ENCODE measurements around the gene AKAP8L. TPM values are rescaled to one million over a fixed set of nuclear protein-coding genes. Genes with fewer than 3 reads are reported as not detected.

Gene AKAP8L, protein sequence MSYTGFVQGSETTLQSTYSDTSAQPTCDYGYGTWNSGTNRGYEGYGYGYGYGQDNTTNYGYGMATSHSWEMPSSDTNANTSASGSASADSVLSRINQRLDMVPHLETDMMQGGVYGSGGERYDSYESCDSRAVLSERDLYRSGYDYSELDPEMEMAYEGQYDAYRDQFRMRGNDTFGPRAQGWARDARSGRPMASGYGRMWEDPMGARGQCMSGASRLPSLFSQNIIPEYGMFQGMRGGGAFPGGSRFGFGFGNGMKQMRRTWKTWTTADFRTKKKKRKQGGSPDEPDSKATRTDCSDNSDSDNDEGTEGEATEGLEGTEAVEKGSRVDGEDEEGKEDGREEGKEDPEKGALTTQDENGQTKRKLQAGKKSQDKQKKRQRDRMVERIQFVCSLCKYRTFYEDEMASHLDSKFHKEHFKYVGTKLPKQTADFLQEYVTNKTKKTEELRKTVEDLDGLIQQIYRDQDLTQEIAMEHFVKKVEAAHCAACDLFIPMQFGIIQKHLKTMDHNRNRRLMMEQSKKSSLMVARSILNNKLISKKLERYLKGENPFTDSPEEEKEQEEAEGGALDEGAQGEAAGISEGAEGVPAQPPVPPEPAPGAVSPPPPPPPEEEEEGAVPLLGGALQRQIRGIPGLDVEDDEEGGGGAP
- 179 TPM for polyA plus RNA-seq (2013, experiment 1 of 4)
- polyA plus RNA-seq (2013, experiment 2 of 4), result 180 TPM
- polyA plus RNA-seq (2013, experiment 3 of 4), result 137 TPM
- polyA plus RNA-seq (2013, experiment 4 of 4), result 177 TPM

GRCh38 chr19:15418579-15419412 is at the start of gene AKAP8L:
TSS of gene AKAP8L (minus strand) at chr19:15418988. CDS start at chr19:15418923, 65 bp downstream.
- WGBS, 2 experiments, result 0 to 1% methylated on average over 61 of the region's 61 CpGs
- Histone ChIP-seq H3K4me1 (ENCODE audit: control insufficient read depth, insufficient read depth, low read length) (peaks cover 7% of the 10 kb centered on the region), H3K27me3 (ENCODE audit: control insufficient read depth, insufficient read depth, low read length, poor library complexity, severe bottlenecking) (no peaks in the 10 kb centered on the region), H3K4me3 (ENCODE audit: insufficient read depth, low read depth, low read length) (peak within 1 kb of the TSS; percentile 91), H3K9me3 (ENCODE audit: control insufficient read depth, low read length) (no peaks in the 10 kb centered on the region), H3K27ac (ENCODE audit: insufficient read depth, low read depth, low read length, poor library complexity, severe bottlenecking) (peak within 1 kb of the TSS; percentile 12), H3K36me3 (ENCODE audit: control insufficient read depth, insufficient read depth, low read length) (peaks cover 15% of the 10 kb centered on the region)

DNA sequence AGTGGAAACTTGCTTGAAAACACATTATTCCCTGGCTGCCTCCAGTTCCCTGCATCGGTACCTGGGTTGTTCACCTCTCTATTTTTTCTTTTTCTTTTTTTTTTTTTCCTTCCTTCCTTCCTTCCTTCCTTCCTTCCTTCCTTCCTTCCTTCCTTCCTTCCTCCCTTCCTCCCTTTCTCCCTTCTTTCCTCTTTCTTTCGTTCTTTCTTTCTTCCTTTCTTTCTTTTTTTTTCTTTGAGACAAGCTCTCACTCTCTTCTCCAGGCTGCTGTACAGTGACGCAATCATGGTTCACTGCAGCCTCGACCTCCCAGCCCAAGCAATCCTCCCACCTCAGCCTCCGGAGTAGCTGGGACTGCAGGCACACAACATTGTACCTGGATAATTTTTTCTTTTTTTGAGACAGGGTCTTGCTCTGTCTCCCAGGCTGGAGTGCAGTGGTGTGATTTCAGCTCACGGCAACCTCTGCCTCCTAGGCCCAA is 49.0 kb upstream of the AKAP8L start:
- WGBS, 2 experiments, result 63 to 69% methylated on average over 6 of the region's 6 CpGs

DNA sequence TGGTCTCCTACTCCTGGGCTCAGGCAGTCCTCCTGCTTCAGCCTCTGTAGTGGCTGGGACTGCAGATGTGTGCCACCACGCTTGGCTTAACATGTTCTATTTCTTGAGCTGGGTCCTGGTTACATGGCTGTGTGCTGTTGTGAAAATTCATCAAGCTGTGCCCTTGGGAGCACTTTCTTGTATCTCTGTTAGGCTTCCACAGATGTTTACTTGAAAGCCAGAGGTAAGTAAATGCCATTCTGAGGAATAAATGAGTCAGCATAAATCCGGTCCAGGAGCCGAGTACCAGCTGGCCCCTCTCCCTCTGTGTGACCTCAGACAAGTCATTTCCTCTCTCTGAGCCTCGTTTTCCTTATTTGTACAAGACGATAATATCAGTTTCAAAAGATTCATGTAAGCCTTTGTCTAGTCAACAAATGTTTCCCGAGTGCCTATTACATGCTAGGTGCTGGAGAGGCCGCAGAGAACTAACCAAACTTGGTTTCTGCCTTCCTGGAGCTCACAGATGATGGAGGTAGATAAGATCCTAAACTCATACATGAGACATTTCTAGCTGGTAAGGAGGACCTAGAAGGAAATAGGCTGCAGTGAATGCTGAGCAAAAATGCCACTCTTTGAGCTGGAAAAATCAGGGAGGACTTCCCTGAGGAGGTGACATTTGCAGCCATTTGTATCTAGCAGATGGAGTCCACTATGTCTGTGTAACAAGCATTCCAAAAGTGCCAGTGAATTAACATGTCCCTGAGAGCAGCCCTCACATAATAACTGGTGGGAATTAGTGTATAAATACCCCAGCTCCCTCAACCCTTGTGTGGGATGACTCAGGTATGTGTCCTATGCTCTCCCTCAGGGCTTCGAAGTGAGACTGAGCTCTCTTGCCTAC is 48.3 kb upstream of the AKAP8L start:
- H3K27ac ChIP-seq (ENCODE audit: insufficient read depth, low read depth, low read length, poor library complexity, severe bottlenecking), result no peak overlapping the region
- no peaks in the 10 kb centered on the region for H3K9me3 ChIP-seq (ENCODE audit: control insufficient read depth, low read length)
- H3K27me3 ChIP-seq (ENCODE audit: control insufficient read depth, insufficient read depth, low read length, poor library complexity, severe bottlenecking), result peaks cover 25% of the 10 kb centered on the region
- no peaks in the 10 kb centered on the region for H3K36me3 ChIP-seq (ENCODE audit: control insufficient read depth, insufficient read depth, low read length)
- 69 to 71% methylated on average over 8 of the region's 8 CpGs for WGBS, 2 experiments
- no peak overlapping the region for H3K4me3 ChIP-seq (ENCODE audit: insufficient read depth, low read depth, low read length)
- no peaks in the 10 kb centered on the region for H3K4me1 ChIP-seq (ENCODE audit: control insufficient read depth, insufficient read depth, low read length)

More for the DNA sequence above, 49.0 kb upstream of the AKAP8L start:
- Histone ChIP-seq H3K27me3 (ENCODE audit: control insufficient read depth, insufficient read depth, low read length, poor library complexity, severe bottlenecking) (peaks cover 25% of the 10 kb centered on the region), H3K4me1 (ENCODE audit: control insufficient read depth, insufficient read depth, low read length) (no peaks in the 10 kb centered on the region), H3K4me3 (ENCODE audit: insufficient read depth, low read depth, low read length) (no peak overlapping the region), H3K9me3 (ENCODE audit: control insufficient read depth, low read length) (no peaks in the 10 kb centered on the region), H3K27ac (ENCODE audit: insufficient read depth, low read depth, low read length, poor library complexity, severe bottlenecking) (no peak overlapping the region), H3K36me3 (ENCODE audit: control insufficient read depth, insufficient read depth, low read length) (no peaks in the 10 kb centered on the region)

- no peaks in the 10 kb centered on the region for H3K9me3 ChIP-seq (ENCODE audit: control insufficient read depth, low read length)
- 63 to 64% methylated on average over 17 of the region's 17 CpGs for WGBS, 2 experiments
- H3K4me3 ChIP-seq (ENCODE audit: insufficient read depth, low read depth, low read length), result no peak within 1 kb of the TSS
- peaks cover 34% of the 10 kb centered on the region for H3K27me3 ChIP-seq (ENCODE audit: control insufficient read depth, insufficient read depth, low read length, poor library complexity, severe bottlenecking)
- H3K27ac ChIP-seq (ENCODE audit: insufficient read depth, low read depth, low read length, poor library complexity, severe bottlenecking), result no peak within 1 kb of the TSS
- no peaks in the 10 kb centered on the region for H3K36me3 ChIP-seq (ENCODE audit: control insufficient read depth, insufficient read depth, low read length)
- H3K4me1 ChIP-seq (ENCODE audit: control insufficient read depth, insufficient read depth, low read length), result no peaks in the 10 kb centered on the region
Observed at GRCh38 chr19:15464394-15465385, 45.9 kb upstream of the AKAP8L start, which contains the start of gene RASAL3. TSS of gene RASAL3 (minus strand) at chr19:15464544. CDS start at chr19:15464358, 186 bp downstream.

GRCh38 chr19:15463861-15464371 is 45.1 kb upstream of the AKAP8L start:
- no peaks in the 10 kb centered on the region for H3K4me1 ChIP-seq (ENCODE audit: control insufficient read depth, insufficient read depth, low read length)
- 80 to 81% methylated on average over 25 of the region's 25 CpGs for WGBS, 2 experiments
- H3K27ac ChIP-seq (ENCODE audit: insufficient read depth, low read depth, low read length, poor library complexity, severe bottlenecking), result no peak overlapping the region
- H3K27me3 ChIP-seq (ENCODE audit: control insufficient read depth, insufficient read depth, low read length, poor library complexity, severe bottlenecking), result peaks cover 31% of the 10 kb centered on the region
- no peaks in the 10 kb centered on the region for H3K36me3 ChIP-seq (ENCODE audit: control insufficient read depth, insufficient read depth, low read length)
- no peaks in the 10 kb centered on the region for H3K9me3 ChIP-seq (ENCODE audit: control insufficient read depth, low read length)
- no peak overlapping the region for H3K4me3 ChIP-seq (ENCODE audit: insufficient read depth, low read depth, low read length)

GRCh38 chr19:15461694-15462093 is 42.9 kb upstream of the AKAP8L start:
- Histone ChIP-seq H3K27ac (ENCODE audit: insufficient read depth, low read depth, low read length, poor library complexity, severe bottlenecking) (no peak overlapping the region), H3K36me3 (ENCODE audit: control insufficient read depth, insufficient read depth, low read length) (no peaks in the 10 kb centered on the region), H3K9me3 (ENCODE audit: control insufficient read depth, low read length) (no peaks in the 10 kb centered on the region), H3K27me3 (ENCODE audit: control insufficient read depth, insufficient read depth, low read length, poor library complexity, severe bottlenecking) (peaks cover 41% of the 10 kb centered on the region), H3K4me3 (ENCODE audit: insufficient read depth, low read depth, low read length) (no peak overlapping the region), H3K4me1 (ENCODE audit: control insufficient read depth, insufficient read depth, low read length) (no peaks in the 10 kb centered on the region)
- 77% methylated on average over 2 of the region's 2 CpGs for WGBS, 2 experiments

GRCh38 chr19:15457701-15458484 is 39.1 kb upstream of the AKAP8L start:
- Histone ChIP-seq H3K36me3 (ENCODE audit: control insufficient read depth, insufficient read depth, low read length) (no peaks in the 10 kb centered on the region), H3K27ac (ENCODE audit: insufficient read depth, low read depth, low read length, poor library complexity, severe bottlenecking) (no peak overlapping the region), H3K9me3 (ENCODE audit: control insufficient read depth, low read length) (no peaks in the 10 kb centered on the region), H3K4me1 (ENCODE audit: control insufficient read depth, insufficient read depth, low read length) (no peaks in the 10 kb centered on the region), H3K4me3 (ENCODE audit: insufficient read depth, low read depth, low read length) (no peak overlapping the region), H3K27me3 (ENCODE audit: control insufficient read depth, insufficient read depth, low read length, poor library complexity, severe bottlenecking) (peaks cover 79% of the 10 kb centered on the region)
- WGBS, 2 experiments, result 44 to 48% methylated on average over 54 of the region's 54 CpGs
